Liver (tissue), 9 donors: Measurements from ENCODE around the gene CYP4Z1. TPM values are rescaled to one million over a fixed set of nuclear protein-coding genes. Genes with fewer than 3 reads are reported as not detected.

Source experiments
- DNase-seq: peaks from one replicate; pipeline ENCODE4 v3.0.0-alpha.2; 2017; ENCODE audit warnings: low spot score
- H3K27ac ChIP-seq, 2 donors: one replicate each; pipeline ENCODE4 v1.7.0; 2013; ENCODE audit warnings: inconsistent platforms in 2 of 2, low read length in 2 of 2, control low read depth in 1 of 2, low read depth in 1 of 2, mild to moderate bottlenecking in 1 of 2
- H3K27me3 ChIP-seq, 4 donors: one replicate each; pipeline versions ENCODE4 v1.6.1 to v1.7.0; 2013; ENCODE audit warnings: low read length in 3 of 4, inconsistent platforms in 1 of 4, mild to moderate bottlenecking in 1 of 4, moderate library complexity in 1 of 4; ENCODE audit not compliant: control insufficient read depth in 4 of 4, insufficient read depth in 4 of 4
- H3K36me3 ChIP-seq, 4 donors: one replicate each; pipeline versions ENCODE4 v1.6.1 to v1.7.0; 2013; ENCODE audit warnings: low read length in 3 of 4, mild to moderate bottlenecking in 3 of 4, low read depth in 1 of 4, moderate library complexity in 1 of 4; ENCODE audit not compliant: control insufficient read depth in 4 of 4, insufficient read depth in 3 of 4
- H3K4me1 ChIP-seq, 4 donors: one replicate each; pipeline versions ENCODE4 v1.6.1 to v1.7.0; 2013; ENCODE audit warnings: low read length in 3 of 4, mild to moderate bottlenecking in 3 of 4, moderate library complexity in 1 of 4; ENCODE audit not compliant: control insufficient read depth in 4 of 4, insufficient read depth in 4 of 4
- H3K4me3 ChIP-seq, 3 donors: one replicate each; pipeline versions ENCODE4 v1.6.1 to v1.7.0; 2013; ENCODE audit warnings: low read length in 3 of 3, control low read depth in 1 of 3, low read depth in 1 of 3, mild to moderate bottlenecking in 1 of 3
- H3K9ac ChIP-seq, 2 donors: one replicate each; pipeline ENCODE4 v1.7.0; 2013; ENCODE audit warnings: low read length in 2 of 2, mild to moderate bottlenecking in 2 of 2, moderate library complexity in 2 of 2, control low read depth in 1 of 2, low read depth in 1 of 2
- H3K9me3 ChIP-seq, 4 donors: one replicate each; pipeline versions ENCODE4 v1.6.1 to v1.7.0; 2013; ENCODE audit warnings: low read length in 3 of 4; ENCODE audit not compliant: control insufficient read depth in 4 of 4
- ATF3 ChIP-seq: IDR thresholded peaks from 2 replicates; pipeline ENCODE4 v1.6.1; 2016; ENCODE audit warnings: antibody characterized with exemption
- CTCF ChIP-seq: fragments of 150-350 bp; IDR thresholded peaks from 2 replicates; pipeline ENCODE4 v1.5.1; 2017; ENCODE audit warnings: improper control_type of control experiment, low read depth, low read length; ENCODE audit not compliant: missing input control
- FOXA1 ChIP-seq: IDR thresholded peaks from 2 replicates; pipeline ENCODE4 v1.6.1; 2016; ENCODE audit warnings: antibody characterized with exemption
- FOXA2 ChIP-seq: IDR thresholded peaks from 2 replicates; pipeline ENCODE4 v1.6.1; 2016; ENCODE audit warnings: antibody characterized with exemption
- GABPA ChIP-seq, 2 donors: IDR thresholded peaks in 1 of 2; conservative IDR thresholded peaks in 1 of 2; 2 replicates each; pipeline ENCODE4 v1.6.1; 2016; ENCODE audit warnings: antibody characterized with exemption in 2 of 2, mild to moderate bottlenecking in 1 of 2, moderate library complexity in 1 of 2
- HNF4A ChIP-seq, 2 donors: conservative IDR thresholded peaks; 2 replicates each; pipeline ENCODE4 v1.6.1; 2016; ENCODE audit warnings: antibody characterized with exemption in 2 of 2, mild to moderate bottlenecking in 2 of 2
- HNF4G ChIP-seq: IDR thresholded peaks from 2 replicates; pipeline ENCODE4 v1.6.1; 2016; ENCODE audit warnings: antibody characterized with exemption
- JUND ChIP-seq, 2 donors: IDR thresholded peaks; 2 replicates each; pipeline ENCODE4 v1.6.1; 2016; ENCODE audit warnings: antibody characterized with exemption in 2 of 2
- MAX ChIP-seq: IDR thresholded peaks from 2 replicates; pipeline ENCODE4 v1.6.1; 2016; ENCODE audit warnings: antibody characterized with exemption
- NR2F2 ChIP-seq: IDR thresholded peaks from 2 replicates; pipeline ENCODE4 v1.6.1; 2016; ENCODE audit warnings: antibody characterized with exemption
- RAD21 ChIP-seq, 2 donors: IDR thresholded peaks; 2 replicates each; pipeline ENCODE4 v1.6.1; 2016; ENCODE audit warnings: antibody characterized with exemption in 2 of 2, mild to moderate bottlenecking in 2 of 2
- REST ChIP-seq: IDR thresholded peaks from 2 replicates; pipeline ENCODE4 v1.6.1; 2016; ENCODE audit warnings: antibody characterized with exemption, mild to moderate bottlenecking
- RXRA ChIP-seq, 2 donors: IDR thresholded peaks; 2 replicates each; pipeline ENCODE4 v1.6.1; 2017 to 2018; ENCODE audit warnings: antibody characterized with exemption in 2 of 2, mild to moderate bottlenecking in 1 of 2
- SP1 ChIP-seq: IDR thresholded peaks from 2 replicates; pipeline ENCODE4 v1.6.1; 2018; ENCODE audit warnings: antibody characterized with exemption, mild to moderate bottlenecking
- TAF1 ChIP-seq: conservative IDR thresholded peaks from 2 replicates; pipeline ENCODE4 v1.6.1; 2016; ENCODE audit warnings: antibody characterized with exemption, mild to moderate bottlenecking
- YY1 ChIP-seq: IDR thresholded peaks from 2 replicates; pipeline ENCODE4 v1.6.1; 2016; ENCODE audit warnings: antibody characterized with exemption, mild to moderate bottlenecking
- WGBS: extraction: QIAGEN DNeasy Blood & Tissue Kit; methylation state at CpG from one replicate; pipeline ENCODE4 v1.1.7; 2013; 5-methylcytosine and 5-hydroxymethylcytosine counted together
- polyA plus RNA-seq, 2 donors: library from polyadenylated mRNA; stranded (reverse) in 1 of 2; unstranded in 1 of 2; fragments of 200-250 nt in 1 of 2; fragments of >200 nt in 1 of 2; fragmentation: Nextera tagmentation in 1 of 2; extraction: Ambion mirVana in 1 of 2; gene quantifications; one replicate each; pipeline versions ENCODE4 v1.2.1 to v1.2.3, GENCODE V29; 2013 to 2015
- total RNA-seq, 2 donors: library from RNA; depleted of rRNA; stranded (reverse); fragments of >200 nt; gene quantifications; one replicate each; pipeline ENCODE4 v1.2.3, GENCODE V29; 2014
- donor health status: healthy.
- donor health status: healthy.
- donor health status: healthy.
- donor health status: healthy.
- donor health status: healthy.

The CYP4Z1 gene
- total and polyA plus RNA-seq, 4 donors: 0.09 to 0.50 (median 0.20) TPM

GRCh38 chr1:47161298-47162040 is 94.4 kb downstream of the CYP4Z1 start:
- no peak for DNase-seq

GRCh38 chr1:47164552-47164951 is 97.5 kb downstream of the CYP4Z1 start:
- no peaks in the 10 kb centered on the region for H3K9me3 ChIP-seq
- no peaks in the 10 kb centered on the region for H3K27me3 ChIP-seq
- H3K36me3 ChIP-seq: no peaks in the 10 kb centered on the region
- H3K4me3 ChIP-seq: no peak overlapping the region
- H3K4me1 ChIP-seq: no peaks in the 10 kb centered on the region
- no peak for TF ChIP-seq SP1
- no peak for TF ChIP-seq ATF3
- no peak for TF ChIP-seq FOXA1
- TF ChIP-seq HNF4G: no peak
- TF ChIP-seq GABPA (IDR thresholded peaks at IDR 0.05 in 1 of 2, conservative IDR thresholded peaks at IDR 0.05 in 1 of 2): no peak
- no peak for TF ChIP-seq RXRA (IDR thresholded peaks at IDR 0.05)
- TF ChIP-seq RAD21 (IDR thresholded peaks at IDR 0.05): no peak
- TF ChIP-seq TAF1: no peak
- TF ChIP-seq NR2F2: no peak
- TF ChIP-seq HNF4A (conservative IDR thresholded peaks at IDR 0.05): no peak
- TF ChIP-seq REST: no peak
- no peak for TF ChIP-seq YY1
- TF ChIP-seq MAX: no peak
- TF ChIP-seq JUND (IDR thresholded peaks at IDR 0.05): no peak
- no peak for TF ChIP-seq FOXA2
- TF ChIP-seq CTCF: no peak
- H3K27ac ChIP-seq: no peak overlapping the region
- no peak overlapping the region for H3K9ac ChIP-seq
- DNase-seq: no peak

More at GRCh38 chr1:47161298-47162040, 94.4 kb downstream of the CYP4Z1 start:
- no peaks in the 10 kb centered on the region for H3K36me3 ChIP-seq
- TF ChIP-seq HNF4A (conservative IDR thresholded peaks at IDR 0.05) (no peak), HNF4G (no peak), FOXA1 (no peak), TAF1 (no peak)
- no peaks in the 10 kb centered on the region for H3K4me1 ChIP-seq
- no peak overlapping the region for H3K9ac ChIP-seq
- no peak overlapping the region for H3K4me3 ChIP-seq
- H3K27me3 ChIP-seq: no peaks in the 10 kb centered on the region
- WGBS: 73% methylated on average over 5 of the region's 5 CpGs
- no peaks in the 10 kb centered on the region for H3K9me3 ChIP-seq
- H3K27ac ChIP-seq: no peak overlapping the region

Other genes starting within 250 kb of the CYP4Z1 start
- 100 to 1,000 TPM; 190 to 457 TPM for gene CYP4A11, start 125.8 kb upstream of the CYP4Z1 start, total RNA-seq
- 100 to 1,000 TPM; 309 to 582 TPM for gene CYP4A11, start 125.8 kb upstream of the CYP4Z1 start, polyA plus RNA-seq
- gene CYP4X1, start 43.6 kb upstream of the CYP4Z1 start, total RNA-seq: 1 to 10 TPM in 1 of 2 donors, under 1 TPM in 1; 0.56 to 4.9 TPM
- 1 to 10 TPM; 1.5 to 2.6 TPM for gene CYP4X1, start 43.6 kb upstream of the CYP4Z1 start, polyA plus RNA-seq
- gene CYP4A22, start 70.2 kb downstream of the CYP4Z1 start, total RNA-seq: 10 to 100 TPM; 18.3 to 66.9 TPM
- 10 to 100 TPM; 64.6 to 95.7 TPM for gene CYP4A22, start 70.2 kb downstream of the CYP4Z1 start, polyA plus RNA-seq
- gene PDZK1IP1, start 122.8 kb downstream of the CYP4Z1 start, total RNA-seq: 1 to 10 TPM in 1 of 2 donors, under 1 TPM in 1; 0.75 to 1.1 TPM
- 1 to 10 TPM in 1 of 2 donors, under 1 TPM in 1; 0.89 to 2.2 TPM for gene PDZK1IP1, start 122.8 kb downstream of the CYP4Z1 start, polyA plus RNA-seq
- gene TAL1, start 165.0 kb downstream of the CYP4Z1 start, total RNA-seq: 100 to 1,000 TPM in 1 of 2 donors, 1 to 10 TPM in 1; 3.5 to 184 TPM
- gene TAL1, start 165.0 kb downstream of the CYP4Z1 start, polyA plus RNA-seq: 1 to 10 TPM in 1 of 2 donors, under 1 TPM in 1; 0.79 to 1.2 TPM
- gene STIL, start 246.9 kb downstream of the CYP4Z1 start, total RNA-seq: 10 to 100 TPM in 1 of 2 donors, under 1 TPM in 1; 0.84 to 20.5 TPM
- under 1 TPM; 0.26 to 0.67 TPM for gene STIL, start 246.9 kb downstream of the CYP4Z1 start, polyA plus RNA-seq